Measurements from ENCODE around the gene CDH20. TPM values are rescaled to one million over a fixed set of nuclear protein-coding genes. Genes with fewer than 3 reads are reported as not detected.

The CDH20 gene
- total RNA-seq, 1 donor from 2014 or later = not detected

DNA sequence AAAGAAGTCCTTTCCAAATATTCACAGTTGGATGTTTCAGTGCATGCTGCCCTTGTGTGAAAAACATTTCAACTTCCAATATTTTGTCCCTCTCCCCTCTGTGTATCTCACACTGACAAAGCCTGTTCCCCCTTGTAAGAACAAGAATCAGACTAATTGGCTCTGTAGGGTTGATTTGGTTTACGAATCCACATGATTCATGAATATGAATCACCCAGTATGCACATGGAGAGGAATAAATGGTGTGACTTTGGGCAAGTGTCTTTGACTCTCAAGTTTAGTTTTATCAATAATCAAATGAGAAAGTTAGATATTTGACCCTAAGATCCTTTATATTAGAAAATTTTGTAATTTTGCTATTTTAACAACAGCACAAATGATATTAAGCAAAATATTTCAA, 9.3 kb upstream of the CDH20 start:
- TF ChIP-seq, protein P1, sequence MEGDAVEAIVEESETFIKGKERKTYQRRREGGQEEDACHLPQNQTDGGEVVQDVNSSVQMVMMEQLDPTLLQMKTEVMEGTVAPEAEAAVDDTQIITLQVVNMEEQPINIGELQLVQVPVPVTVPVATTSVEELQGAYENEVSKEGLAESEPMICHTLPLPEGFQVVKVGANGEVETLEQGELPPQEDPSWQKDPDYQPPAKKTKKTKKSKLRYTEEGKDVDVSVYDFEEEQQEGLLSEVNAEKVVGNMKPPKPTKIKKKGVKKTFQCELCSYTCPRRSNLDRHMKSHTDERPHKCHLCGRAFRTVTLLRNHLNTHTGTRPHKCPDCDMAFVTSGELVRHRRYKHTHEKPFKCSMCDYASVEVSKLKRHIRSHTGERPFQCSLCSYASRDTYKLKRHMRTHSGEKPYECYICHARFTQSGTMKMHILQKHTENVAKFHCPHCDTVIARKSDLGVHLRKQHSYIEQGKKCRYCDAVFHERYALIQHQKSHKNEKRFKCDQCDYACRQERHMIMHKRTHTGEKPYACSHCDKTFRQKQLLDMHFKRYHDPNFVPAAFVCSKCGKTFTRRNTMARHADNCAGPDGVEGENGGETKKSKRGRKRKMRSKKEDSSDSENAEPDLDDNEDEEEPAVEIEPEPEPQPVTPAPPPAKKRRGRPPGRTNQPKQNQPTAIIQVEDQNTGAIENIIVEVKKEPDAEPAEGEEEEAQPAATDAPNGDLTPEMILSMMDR (IDR thresholded peaks at IDR 0.05; ENCODE audit: insufficient read depth, low read length, poor library complexity, severe bottlenecking) = no peak
- DNase-seq (ENCODE audit: low read depth) = no peak
- H3K27me3 ChIP-seq (ENCODE audit: control insufficient read depth, insufficient read depth, low read length) = no peaks in the 10 kb centered on the region
- no peaks in the 10 kb centered on the region for H3K36me3 ChIP-seq (ENCODE audit: control insufficient read depth, insufficient read depth, low read length)
- no peak overlapping the region for H3K4me3 ChIP-seq (ENCODE audit: low read depth, low read length)

DNA sequence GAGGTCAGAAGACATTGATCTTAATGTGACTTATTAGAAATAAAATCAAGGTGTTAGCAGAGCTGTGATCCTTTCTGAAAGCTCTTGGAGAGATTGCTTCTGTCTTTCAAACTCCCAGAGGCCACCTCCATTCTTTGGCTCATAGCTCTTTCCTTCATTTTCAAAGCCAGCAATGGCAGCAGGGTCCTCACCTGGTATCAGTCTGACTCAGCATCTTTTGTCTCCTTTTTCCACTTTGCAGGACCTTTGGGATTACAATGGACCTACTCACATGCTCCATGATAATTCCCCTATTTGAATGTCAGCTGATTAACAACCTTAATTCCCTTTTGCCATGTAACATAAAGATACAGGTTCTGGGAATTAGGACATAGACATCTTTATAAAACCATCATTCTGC, 6.8 kb upstream of the CDH20 start:
- Histone ChIP-seq H3K36me3 (ENCODE audit: control insufficient read depth, insufficient read depth, low read length) (no peaks in the 10 kb centered on the region), H3K4me3 (ENCODE audit: low read depth, low read length) (no peak overlapping the region), H3K27me3 (ENCODE audit: control insufficient read depth, insufficient read depth, low read length) (no peaks in the 10 kb centered on the region)
- DNase-seq (ENCODE audit: low read depth) = no peak
- TF ChIP-seq, protein P1 (IDR thresholded peaks at IDR 0.05; ENCODE audit: insufficient read depth, low read length, poor library complexity, severe bottlenecking) = no peak

DNA sequence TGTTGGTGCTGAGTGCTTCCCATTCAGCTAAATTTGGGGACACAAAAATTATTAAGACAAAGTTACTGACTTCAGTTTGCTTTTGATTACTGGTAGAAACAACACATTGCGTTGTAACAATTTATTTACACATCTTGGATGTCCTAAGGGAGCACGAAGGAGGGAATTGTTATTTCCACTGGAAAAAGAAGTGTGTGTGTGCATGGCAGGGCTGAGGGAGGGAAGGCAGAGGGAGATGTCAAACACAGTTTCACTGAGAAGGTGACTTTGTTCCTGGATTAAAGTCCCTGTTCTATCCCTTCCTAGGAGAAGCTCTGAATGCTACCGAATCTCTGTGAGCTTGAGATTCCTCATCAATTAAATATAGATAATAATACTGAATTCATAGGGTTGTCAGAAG, 3.8 kb upstream of the CDH20 start:
- TF ChIP-seq, protein P1 (IDR thresholded peaks at IDR 0.05; ENCODE audit: insufficient read depth, low read length, poor library complexity, severe bottlenecking) = no peak
- no peak overlapping the region for H3K4me3 ChIP-seq (ENCODE audit: low read depth, low read length)
- no peak for DNase-seq (ENCODE audit: low read depth)
- H3K27me3 ChIP-seq (ENCODE audit: control insufficient read depth, insufficient read depth, low read length) = peaks cover 16% of the 10 kb centered on the region
- no peaks in the 10 kb centered on the region for H3K36me3 ChIP-seq (ENCODE audit: control insufficient read depth, insufficient read depth, low read length)

DNA sequence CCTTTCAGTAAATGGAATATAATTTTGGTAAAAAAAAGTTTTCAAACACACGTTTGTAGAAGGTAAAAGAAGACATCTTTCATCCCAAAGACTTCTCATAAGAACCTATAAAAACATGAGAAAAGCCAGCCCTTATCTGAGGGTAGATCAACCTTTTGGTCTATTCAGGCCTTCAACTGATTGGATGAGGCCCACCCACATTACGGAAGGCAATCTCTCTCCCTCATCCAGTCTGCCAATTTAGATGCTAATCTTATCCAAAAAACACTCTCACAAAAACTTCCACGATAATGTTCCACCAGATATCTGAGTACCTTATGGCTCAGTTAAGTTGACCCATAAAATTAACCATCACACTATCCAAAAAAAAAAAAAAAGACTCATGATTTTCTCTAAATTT, 2.2 kb upstream of the CDH20 start:
- H3K4me3 ChIP-seq (ENCODE audit: low read depth, low read length) = no peak overlapping the region
- DNase-seq (ENCODE audit: low read depth) = no peak
- TF ChIP-seq, protein P1 (IDR thresholded peaks at IDR 0.05; ENCODE audit: insufficient read depth, low read length, poor library complexity, severe bottlenecking) = no peak
- H3K27me3 ChIP-seq (ENCODE audit: control insufficient read depth, insufficient read depth, low read length) = peaks cover 22% of the 10 kb centered on the region
- no peaks in the 10 kb centered on the region for H3K36me3 ChIP-seq (ENCODE audit: control insufficient read depth, insufficient read depth, low read length)

DNA sequence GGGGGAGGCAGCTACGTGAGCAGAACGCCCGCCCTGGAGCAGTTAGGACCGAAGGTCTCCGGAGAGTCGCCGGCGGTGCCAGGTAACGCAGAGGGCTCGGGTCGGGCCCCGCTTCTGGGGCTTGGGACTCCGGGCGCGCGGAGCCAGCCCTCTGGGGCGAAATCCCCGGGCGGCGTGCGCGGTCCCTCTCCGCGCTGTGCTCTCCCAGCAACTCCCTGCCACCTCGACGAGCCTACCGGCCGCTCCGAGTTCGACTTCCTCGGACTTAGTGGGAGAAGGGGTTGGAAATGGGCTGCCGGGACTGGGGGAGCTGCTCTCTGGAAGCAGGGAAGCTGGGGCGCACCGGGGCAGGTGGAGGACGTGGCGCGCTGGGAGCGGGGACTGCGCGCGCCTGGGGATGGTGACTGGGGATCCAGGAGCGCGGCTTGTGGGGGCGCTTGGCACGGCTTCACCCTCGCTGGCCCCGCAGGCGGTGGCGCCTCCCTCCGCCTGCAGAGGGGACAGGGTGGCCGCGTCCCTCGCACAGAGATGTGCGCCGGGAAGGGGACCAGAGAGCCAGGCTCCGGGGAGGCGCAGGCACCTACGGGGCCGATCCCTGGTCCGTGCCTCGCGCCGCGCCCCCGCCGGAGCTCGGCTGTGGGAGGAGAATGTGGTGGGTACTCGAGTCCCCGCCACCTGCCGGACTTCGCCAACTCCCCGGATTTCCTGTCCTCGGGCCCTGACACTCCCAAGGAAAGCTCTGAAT, 688 bp downstream of the CDH20 start:
- TF ChIP-seq, protein P1 (IDR thresholded peaks at IDR 0.05; ENCODE audit: insufficient read depth, low read length, poor library complexity, severe bottlenecking) = peak; percentile 3
- no peak for DNase-seq (ENCODE audit: low read depth)
- peak overlapping the region; percentile 48 for H3K4me3 ChIP-seq (ENCODE audit: low read depth, low read length)
- H3K36me3 ChIP-seq (ENCODE audit: control insufficient read depth, insufficient read depth, low read length) = no peaks in the 10 kb centered on the region
- peaks cover 23% of the 10 kb centered on the region for H3K27me3 ChIP-seq (ENCODE audit: control insufficient read depth, insufficient read depth, low read length)

DNA sequence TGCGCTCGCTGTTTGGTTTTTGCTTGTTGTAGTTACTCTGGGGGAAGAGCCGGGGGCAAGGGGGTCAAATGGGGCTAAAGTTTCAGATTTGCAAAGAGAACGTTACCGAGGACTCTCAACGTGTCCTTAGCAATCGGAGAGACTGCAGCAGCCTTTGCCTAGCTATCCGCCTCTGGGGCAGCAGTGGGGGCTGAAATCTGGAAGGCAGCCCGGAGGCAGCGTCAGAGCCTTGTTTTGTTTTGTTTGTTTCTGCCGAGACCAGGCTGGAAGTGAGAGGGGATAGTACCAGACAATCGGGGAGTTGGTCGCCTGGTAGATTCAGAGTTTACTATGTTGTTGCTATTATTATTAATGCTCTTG, 1.2 kb downstream of the CDH20 start:
- peaks cover 23% of the 10 kb centered on the region for H3K27me3 ChIP-seq (ENCODE audit: control insufficient read depth, insufficient read depth, low read length)
- H3K36me3 ChIP-seq (ENCODE audit: control insufficient read depth, insufficient read depth, low read length) = no peaks in the 10 kb centered on the region
- TF ChIP-seq, protein P1 (IDR thresholded peaks at IDR 0.05; ENCODE audit: insufficient read depth, low read length, poor library complexity, severe bottlenecking) = no peak
- peak overlapping the region; percentile 48 for H3K4me3 ChIP-seq (ENCODE audit: low read depth, low read length)
- no peak for DNase-seq (ENCODE audit: low read depth)

All from kidney epithelial cell (primary cell).